Measurements from ENCODE around the gene KIAA0513. TPM values are rescaled to one million over a fixed set of nuclear protein-coding genes. Genes with fewer than 3 reads are reported as not detected.

The KIAA0513 gene
- total RNA-seq, 1 experiment from 2014 or later = 6.6 TPM

DNA sequence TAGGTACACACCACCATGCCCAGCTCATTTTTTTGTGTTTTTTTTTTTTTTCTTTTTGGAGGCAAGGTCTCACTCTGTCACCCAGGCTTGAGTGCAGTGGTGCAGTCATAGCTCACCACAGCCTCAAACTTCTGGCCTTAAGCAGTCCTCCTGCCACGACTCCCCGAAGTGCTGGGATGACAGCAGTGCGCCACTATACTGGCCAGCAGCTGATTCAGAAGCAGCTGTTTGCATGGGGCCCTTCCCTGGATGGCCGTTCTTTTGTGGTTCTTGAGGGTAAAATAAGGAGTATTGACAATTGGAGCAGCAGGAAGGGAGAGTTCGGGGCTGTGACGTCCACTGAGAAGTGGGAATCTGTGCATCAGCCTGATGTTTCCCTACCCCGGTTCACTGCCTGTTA is 41.6 kb downstream of the KIAA0513 start:
- H3K4me1 ChIP-seq (ENCODE audit: control insufficient read depth in 1 of 2, insufficient read depth in 2 of 2, low read length in 2 of 2) = no peaks in the 10 kb centered on the region
- ATAC-seq (no peak), DNase-seq (ENCODE audit: low read depth, low spot score) (no peak)
- no peak overlapping the region for H3K4me3 ChIP-seq (replicated peaks in 1 of 2; ENCODE audit: low read depth in 1 of 2, low read length in 2 of 2)
- ChIA-PET CTCF (no interaction called here), POLR2A (no interaction called here), RAD21 (ENCODE audit: low non-redundant PET in 1 of 2, low total read pairs in 2 of 2, uncharacterized antibody in 2 of 2, unreplicated experiment in 2 of 2) (no interaction called here)
- no peaks in the 10 kb centered on the region for H3K27me3 ChIP-seq (ENCODE audit: insufficient read depth, low read length)
- H3K36me3 ChIP-seq (ENCODE audit: control insufficient read depth in 1 of 2, insufficient read depth in 2 of 2, low read length in 2 of 2) = no peaks in the 10 kb centered on the region
- no peak overlapping the region for H3K4me2 ChIP-seq (ENCODE audit: low read length)
- TF ChIP-seq, protein P1, sequence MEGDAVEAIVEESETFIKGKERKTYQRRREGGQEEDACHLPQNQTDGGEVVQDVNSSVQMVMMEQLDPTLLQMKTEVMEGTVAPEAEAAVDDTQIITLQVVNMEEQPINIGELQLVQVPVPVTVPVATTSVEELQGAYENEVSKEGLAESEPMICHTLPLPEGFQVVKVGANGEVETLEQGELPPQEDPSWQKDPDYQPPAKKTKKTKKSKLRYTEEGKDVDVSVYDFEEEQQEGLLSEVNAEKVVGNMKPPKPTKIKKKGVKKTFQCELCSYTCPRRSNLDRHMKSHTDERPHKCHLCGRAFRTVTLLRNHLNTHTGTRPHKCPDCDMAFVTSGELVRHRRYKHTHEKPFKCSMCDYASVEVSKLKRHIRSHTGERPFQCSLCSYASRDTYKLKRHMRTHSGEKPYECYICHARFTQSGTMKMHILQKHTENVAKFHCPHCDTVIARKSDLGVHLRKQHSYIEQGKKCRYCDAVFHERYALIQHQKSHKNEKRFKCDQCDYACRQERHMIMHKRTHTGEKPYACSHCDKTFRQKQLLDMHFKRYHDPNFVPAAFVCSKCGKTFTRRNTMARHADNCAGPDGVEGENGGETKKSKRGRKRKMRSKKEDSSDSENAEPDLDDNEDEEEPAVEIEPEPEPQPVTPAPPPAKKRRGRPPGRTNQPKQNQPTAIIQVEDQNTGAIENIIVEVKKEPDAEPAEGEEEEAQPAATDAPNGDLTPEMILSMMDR (IDR thresholded peaks at IDR 0.05 in 2 of 3, conservative IDR thresholded peaks at IDR 0.05 in 1 of 3; ENCODE audit: borderline replicate concordance in 1 of 3, insufficient read depth in 1 of 3, low read depth in 2 of 3, low read length in 2 of 3) = no peak
- TF ChIP-seq SIN3A (IDR thresholded peaks at IDR 0.05; ENCODE audit: low read depth) (no peak), CEBPB (IDR thresholded peaks at IDR 0.05; ENCODE audit: low read depth) (no peak), EZH2phosphoT487 (IDR thresholded peaks at IDR 0.05; ENCODE audit: borderline replicate concordance) (no peak), ZNF274 (IDR thresholded peaks at IDR 0.05; ENCODE audit: low read depth, low read length) (no peak), JUND (IDR thresholded peaks at IDR 0.05) (no peak), FOSL1 (IDR thresholded peaks at IDR 0.05; ENCODE audit: low read depth) (no peak), SRF (IDR thresholded peaks at IDR 0.05; ENCODE audit: low read depth) (no peak), YY1 (IDR thresholded peaks at IDR 0.05; ENCODE audit: extremely low read depth, insufficient replicate concordance, low read depth, low read length) (no peak), TCF7L2 (IDR thresholded peaks at IDR 0.05; ENCODE audit: borderline replicate concordance, extremely low read depth, insufficient read depth, insufficient read length) (no peak), EZH2 (IDR thresholded peaks at IDR 0.05) (no peak), ZFX (IDR thresholded peaks at IDR 0.05) (no peak), POLR2A (IDR thresholded peaks at IDR 0.05; ENCODE audit: borderline replicate concordance, extremely low read depth, insufficient read depth, insufficient read length) (no peak), ELF1 (IDR thresholded peaks at IDR 0.05; ENCODE audit: borderline replicate concordance, low read depth) (no peak), POLR2AphosphoS5 (IDR thresholded peaks at IDR 0.05; ENCODE audit: low read depth, low read length) (no peak), EGR1 (IDR thresholded peaks at IDR 0.05; ENCODE audit: low read depth) (no peak)
- TF ChIP-seq, protein P2, sequence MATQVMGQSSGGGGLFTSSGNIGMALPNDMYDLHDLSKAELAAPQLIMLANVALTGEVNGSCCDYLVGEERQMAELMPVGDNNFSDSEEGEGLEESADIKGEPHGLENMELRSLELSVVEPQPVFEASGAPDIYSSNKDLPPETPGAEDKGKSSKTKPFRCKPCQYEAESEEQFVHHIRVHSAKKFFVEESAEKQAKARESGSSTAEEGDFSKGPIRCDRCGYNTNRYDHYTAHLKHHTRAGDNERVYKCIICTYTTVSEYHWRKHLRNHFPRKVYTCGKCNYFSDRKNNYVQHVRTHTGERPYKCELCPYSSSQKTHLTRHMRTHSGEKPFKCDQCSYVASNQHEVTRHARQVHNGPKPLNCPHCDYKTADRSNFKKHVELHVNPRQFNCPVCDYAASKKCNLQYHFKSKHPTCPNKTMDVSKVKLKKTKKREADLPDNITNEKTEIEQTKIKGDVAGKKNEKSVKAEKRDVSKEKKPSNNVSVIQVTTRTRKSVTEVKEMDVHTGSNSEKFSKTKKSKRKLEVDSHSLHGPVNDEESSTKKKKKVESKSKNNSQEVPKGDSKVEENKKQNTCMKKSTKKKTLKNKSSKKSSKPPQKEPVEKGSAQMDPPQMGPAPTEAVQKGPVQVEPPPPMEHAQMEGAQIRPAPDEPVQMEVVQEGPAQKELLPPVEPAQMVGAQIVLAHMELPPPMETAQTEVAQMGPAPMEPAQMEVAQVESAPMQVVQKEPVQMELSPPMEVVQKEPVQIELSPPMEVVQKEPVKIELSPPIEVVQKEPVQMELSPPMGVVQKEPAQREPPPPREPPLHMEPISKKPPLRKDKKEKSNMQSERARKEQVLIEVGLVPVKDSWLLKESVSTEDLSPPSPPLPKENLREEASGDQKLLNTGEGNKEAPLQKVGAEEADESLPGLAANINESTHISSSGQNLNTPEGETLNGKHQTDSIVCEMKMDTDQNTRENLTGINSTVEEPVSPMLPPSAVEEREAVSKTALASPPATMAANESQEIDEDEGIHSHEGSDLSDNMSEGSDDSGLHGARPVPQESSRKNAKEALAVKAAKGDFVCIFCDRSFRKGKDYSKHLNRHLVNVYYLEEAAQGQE (IDR thresholded peaks at IDR 0.05; ENCODE audit: low read depth) = no peak
- TF ChIP-seq, protein P3, sequence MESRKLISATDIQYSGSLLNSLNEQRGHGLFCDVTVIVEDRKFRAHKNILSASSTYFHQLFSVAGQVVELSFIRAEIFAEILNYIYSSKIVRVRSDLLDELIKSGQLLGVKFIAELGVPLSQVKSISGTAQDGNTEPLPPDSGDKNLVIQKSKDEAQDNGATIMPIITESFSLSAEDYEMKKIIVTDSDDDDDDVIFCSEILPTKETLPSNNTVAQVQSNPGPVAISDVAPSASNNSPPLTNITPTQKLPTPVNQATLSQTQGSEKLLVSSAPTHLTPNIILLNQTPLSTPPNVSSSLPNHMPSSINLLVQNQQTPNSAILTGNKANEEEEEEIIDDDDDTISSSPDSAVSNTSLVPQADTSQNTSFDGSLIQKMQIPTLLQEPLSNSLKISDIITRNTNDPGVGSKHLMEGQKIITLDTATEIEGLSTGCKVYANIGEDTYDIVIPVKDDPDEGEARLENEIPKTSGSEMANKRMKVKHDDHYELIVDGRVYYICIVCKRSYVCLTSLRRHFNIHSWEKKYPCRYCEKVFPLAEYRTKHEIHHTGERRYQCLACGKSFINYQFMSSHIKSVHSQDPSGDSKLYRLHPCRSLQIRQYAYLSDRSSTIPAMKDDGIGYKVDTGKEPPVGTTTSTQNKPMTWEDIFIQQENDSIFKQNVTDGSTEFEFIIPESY (IDR thresholded peaks at IDR 0.05; ENCODE audit: extremely low read depth, insufficient replicate concordance, low read length) = no peak
- TF ChIP-seq, protein P4, sequence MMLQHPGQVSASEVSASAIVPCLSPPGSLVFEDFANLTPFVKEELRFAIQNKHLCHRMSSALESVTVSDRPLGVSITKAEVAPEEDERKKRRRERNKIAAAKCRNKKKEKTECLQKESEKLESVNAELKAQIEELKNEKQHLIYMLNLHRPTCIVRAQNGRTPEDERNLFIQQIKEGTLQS (IDR thresholded peaks at IDR 0.05) = no peak
- TF ChIP-seq, protein P5, sequence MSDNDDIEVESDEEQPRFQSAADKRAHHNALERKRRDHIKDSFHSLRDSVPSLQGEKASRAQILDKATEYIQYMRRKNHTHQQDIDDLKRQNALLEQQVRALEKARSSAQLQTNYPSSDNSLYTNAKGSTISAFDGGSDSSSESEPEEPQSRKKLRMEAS (IDR thresholded peaks at IDR 0.05) = no peak
- no peak overlapping the region for H3K9ac ChIP-seq (ENCODE audit: low read length)
- H4K20me1 ChIP-seq (ENCODE audit: insufficient read depth) = no peaks in the 10 kb centered on the region
- no peaks in the 10 kb centered on the region for H3K9me3 ChIP-seq (ENCODE audit: control insufficient read depth in 1 of 2, insufficient read depth in 1 of 2, low read depth in 1 of 2, low read length in 2 of 2)
- BruUV-seq (replicated peaks) = no TSS peak
- H3K27ac ChIP-seq (ENCODE audit: low read depth, low read length) = no peak overlapping the region
- H3K79me2 ChIP-seq (ENCODE audit: insufficient read depth, low read length) = no peaks in the 10 kb centered on the region
- no peaks in the 10 kb centered on the region for H3K9me2 ChIP-seq (ENCODE audit: insufficient read depth)
- no peak overlapping the region for H2AFZ ChIP-seq (ENCODE audit: low read depth, low read length, poor library complexity, severe bottlenecking)
- intact Hi-C loops (cut with micrococcal nuclease) = no loop called here
